SW480 (cell line): ENCODE results near the gene CEACAM20.
"Not testable (repeated sequence)": the region's sequence is repeated elsewhere in the genome, so short reads cannot be mapped to it uniquely, and the experiment has no call there.

Experiments used
- DNase-seq: peaks from one replicate; pipeline ENCODE4 v3.0.0-alpha.2; 2016; ENCODE audit warnings: low spot score

Gene CEACAM20

GRCh38 chr19:44529536-44529935 is at the start of gene CEACAM20:
Gene CEACAM20 (minus strand): TSS chr19:44529675. CDS start chr19:44529509, 166 bp downstream.
- DNase-seq = no peak

- DNase-seq = no peak
Observed at GRCh38 chr19:44577566-44577874, 48.0 kb upstream of the CEACAM20 start.

GRCh38 chr19:44576843-44577565 is 47.5 kb upstream of the CEACAM20 start:
- peak; percentile 86 for DNase-seq

- DNase-seq = no peak
Observed at GRCh38 chr19:44575116-44575700, 45.7 kb upstream of the CEACAM20 start.

GRCh38 chr19:44574186-44574950 is 44.9 kb upstream of the CEACAM20 start:
- no peak for DNase-seq

- no peak for DNase-seq
Observed at GRCh38 chr19:44573627-44574026, 44.2 kb upstream of the CEACAM20 start.

- DNase-seq = no peak
Observed at GRCh38 chr19:44573183-44573582, 43.7 kb upstream of the CEACAM20 start.

GRCh38 chr19:44572581-44572900 is 43.1 kb upstream of the CEACAM20 start:
- DNase-seq = no peak

GRCh38 chr19:44571830-44572580 is 42.5 kb upstream of the CEACAM20 start:
- no peak for DNase-seq

- peak; percentile 80 for DNase-seq
Observed at GRCh38 chr19:44570984-44571684, 41.7 kb upstream of the CEACAM20 start.

- no peak for DNase-seq
Observed at GRCh38 chr19:44570603-44570983, 41.1 kb upstream of the CEACAM20 start.

GRCh38 chr19:44567745-44568144 is 38.3 kb upstream of the CEACAM20 start:
- DNase-seq = no peak

- no peak for DNase-seq
Observed at GRCh38 chr19:44566984-44567383, 37.5 kb upstream of the CEACAM20 start.

GRCh38 chr19:44563086-44563655 is 33.7 kb upstream of the CEACAM20 start:
- not testable (repeated sequence) for DNase-seq

- no peak for DNase-seq
Observed at GRCh38 chr19:44557933-44558332, 28.5 kb upstream of the CEACAM20 start.

GRCh38 chr19:44554641-44555246 is 25.3 kb upstream of the CEACAM20 start:
- no peak for DNase-seq

GRCh38 chr19:44553478-44554171 is 24.1 kb upstream of the CEACAM20 start:
- no peak for DNase-seq

- peak; percentile 50 for DNase-seq
Observed at GRCh38 chr19:44552324-44552723, 22.8 kb upstream of the CEACAM20 start.

GRCh38 chr19:44551850-44552249 is 22.4 kb upstream of the CEACAM20 start:
- no peak for DNase-seq

GRCh38 chr19:44550976-44551375 is 21.5 kb upstream of the CEACAM20 start:
- not testable (repeated sequence) for DNase-seq

- no peak for DNase-seq
Observed at GRCh38 chr19:44549507-44549906, 20.0 kb upstream of the CEACAM20 start.
